ENCODE measurements around the gene EFL1. TPM values are rescaled to one million over a fixed set of nuclear protein-coding genes. Genes with fewer than 3 reads are reported as not detected.

Gene EFL1
- total and polyA plus RNA-seq, 9 of the 15 experiments (the other 6 are each of a cell fraction or from before 2014, with no cell fraction given) = 4.8 to 32.5 (median 16.9) TPM

- TF ChIP-seq ZSCAN32 (CRISPR knock-in tag; IDR thresholded peaks at IDR 0.05) = no peak
- no peak for TF ChIP-seq CBX1 (IDR thresholded peaks at IDR 0.05; ENCODE audit: low read depth)
- TF ChIP-seq ZBTB7A (IDR thresholded peaks at IDR 0.05; ENCODE audit: borderline replicate concordance, control insufficient read depth, low read depth, low read length) = no peak
- TF ChIP-seq CBX3 (IDR thresholded peaks at IDR 0.05; ENCODE audit: borderline replicate concordance in 1 of 2, low read length in 2 of 2) = no peak
- TF ChIP-seq ZNF274 (IDR thresholded peaks at IDR 0.05; ENCODE audit: borderline replicate concordance, low read depth, low read length) = no peak
- TF ChIP-seq POLR3A (IDR thresholded peaks at IDR 0.05; ENCODE audit: borderline replicate concordance, extremely low read depth, insufficient read depth, insufficient read length) = no peak
- no peak for TF ChIP-seq KLF1 (tag; IDR thresholded peaks at IDR 0.05)
- no peak for TF ChIP-seq FOXK1 (CRISPR knock-in tag; IDR thresholded peaks at IDR 0.05; ENCODE audit: borderline replicate concordance)
- TF ChIP-seq MGA (IDR thresholded peaks at IDR 0.05) = peak; percentile 21; the same call in 1 of the 2 replicates
- TF ChIP-seq ZNF311 (CRISPR knock-in tag; IDR thresholded peaks at IDR 0.05) = no peak
- TF ChIP-seq ARID1B (IDR thresholded peaks at IDR 0.05) = peak; percentile 87
- TF ChIP-seq RUNX1 (IDR thresholded peaks at IDR 0.05; ENCODE audit: low read depth) = no peak
- peak; percentile 47; the same call in 1 of the 2 replicates for TF ChIP-seq TRIM28 (IDR thresholded peaks at IDR 0.05)
- TF ChIP-seq TRIM24 (IDR thresholded peaks at IDR 0.05) = peak; percentile 78 to 84
- TF ChIP-seq KLF16 (IDR thresholded peaks at IDR 0.05) = no peak
- no peak for TF ChIP-seq ZNF583 (CRISPR knock-in tag; IDR thresholded peaks at IDR 0.05)
- no peak for TF ChIP-seq TCF7 (IDR thresholded peaks at IDR 0.05; ENCODE audit: borderline replicate concordance)
- TF ChIP-seq NR2C1 (IDR thresholded peaks at IDR 0.05) = no peak
- TF ChIP-seq NR2C1 (tag; IDR thresholded peaks at IDR 0.05) = no peak
- TF ChIP-seq SIX5 (IDR thresholded peaks at IDR 0.05; ENCODE audit: borderline replicate concordance in 1 of 2, insufficient read depth in 1 of 2, low read depth in 1 of 2, low read length in 2 of 2) = no peak
- TF ChIP-seq PML (IDR thresholded peaks at IDR 0.05; ENCODE audit: low read length) = no peak
Observed at GRCh38 chr15:82146990-82147461, 115.5 kb downstream of the EFL1 start (continued).

Data from K562 (cell line).